Limb (tissue), 2 donors: ENCODE results near the gene IQCM.

ENCODE experiments used
- DNase-seq, 2 donors: peaks; one replicate each; pipeline ENCODE4 v3.0.0-alpha.2; 2016; ENCODE audit errors: extremely low spot score in 2 of 2

The IQCM gene

GRCh38 chr4:149711593-149712365 lies 103.9 kb downstream of the IQCM start:
- peak in 1 of 2 donors; percentile 16 for DNase-seq

GRCh38 chr4:149709640-149710039 lies 106.0 kb downstream of the IQCM start:
- DNase-seq, result no peak

- DNase-seq, result no peak
These were observed 107.0 kb downstream of the IQCM start for GRCh38 chr4:149708513-149709130.

- no peak for DNase-seq
These were observed 107.8 kb downstream of the IQCM start for GRCh38 chr4:149707862-149708261.

- DNase-seq, result no peak
These were observed 108.7 kb downstream of the IQCM start for GRCh38 chr4:149706942-149707341.

GRCh38 chr4:149702414-149703293 lies 113.0 kb downstream of the IQCM start:
- no peak for DNase-seq

GRCh38 chr4:149701435-149702156 lies 114.0 kb downstream of the IQCM start:
- DNase-seq, result no peak

- DNase-seq, result no peak
These were observed 115.4 kb downstream of the IQCM start for GRCh38 chr4:149700272-149700671.

- no peak for DNase-seq
These were observed 116.0 kb downstream of the IQCM start for GRCh38 chr4:149699642-149700041.

- no peak for DNase-seq
These were observed 124.9 kb downstream of the IQCM start for GRCh38 chr4:149690726-149691125.

- DNase-seq, result no peak
These were observed 131.1 kb downstream of the IQCM start for GRCh38 chr4:149684516-149684915.

- DNase-seq, result no peak
These were observed 139.6 kb downstream of the IQCM start for GRCh38 chr4:149676076-149676475.

- no peak for DNase-seq
These were observed 169.9 kb downstream of the IQCM start for GRCh38 chr4:149645790-149646189.

- no peak for DNase-seq
These were observed 177.6 kb downstream of the IQCM start for GRCh38 chr4:149638073-149638472.

GRCh38 chr4:149634368-149634767 lies 181.3 kb downstream of the IQCM start:
- DNase-seq, result no peak

GRCh38 chr4:149631629-149632028 lies 184.0 kb downstream of the IQCM start:
- DNase-seq, result no peak

- DNase-seq, result no peak
These were observed 185.6 kb downstream of the IQCM start for GRCh38 chr4:149630064-149630463.

GRCh38 chr4:149605601-149606378 lies 209.9 kb downstream of the IQCM start:
- no peak for DNase-seq

GRCh38 chr4:149604827-149605226 lies 210.8 kb downstream of the IQCM start:
- no peak for DNase-seq

GRCh38 chr4:149595500-149595899 lies 220.1 kb downstream of the IQCM start:
- no peak for DNase-seq

GRCh38 chr4:149589826-149590225 lies 225.8 kb downstream of the IQCM start:
- DNase-seq, result no peak
